ENCODE data around the gene CEP112. TPM values are rescaled to one million over a fixed set of nuclear protein-coding genes. Genes with fewer than 3 reads are reported as not detected.
A peak's percentile ranks its signal among the peaks of the same experiment; 100 is the strongest.

The CEP112 gene
- total and polyA plus RNA-seq, 2 of the 8 experiments (the other 6 are each of a cell fraction or from before 2014, with no cell fraction given): 0.62 to 3.1 TPM

GRCh38 chr17:66192378-66192687 is 400 bp upstream of the CEP112 start:
- no peak overlapping the region for H4K8ac ChIP-seq (ENCODE audit: extremely low read depth, insufficient read depth, low read length)
- no peak overlapping the region for H3K56ac ChIP-seq (replicated peaks; ENCODE audit: insufficient read length, low read depth, low read length)
- POLR2A ChIA-PET (ENCODE audit: partially characterized antibody): no interaction called here
- WGBS, 2 experiments (ENCODE audit: extremely low coverage in 1 of 2, insufficient coverage in 1 of 2, insufficient read length in 1 of 2, insufficient replicate concordance in 2 of 2, low coverage in 1 of 2, low lambda C conversion rate in 2 of 2, missing lambda C conversion rate in 1 of 2): 11% methylated on average over 10 of the region's 10 CpGs; no CpG with 5 or more reads in 1 of the 2 experiments
- no peaks in the 10 kb centered on the region for H3K27me3 ChIP-seq (replicated peaks in 1 of 4; ENCODE audit: control insufficient read depth in 3 of 4, extremely low read depth in 1 of 4, insufficient read depth in 3 of 4, low read length in 3 of 4)
- H4K5ac ChIP-seq (ENCODE audit: insufficient read length, low read depth, low read length): no peak overlapping the region
- H2BK5ac ChIP-seq (ENCODE audit: low read depth, low read length): no peak overlapping the region
- no peak overlapping the region for H2BK12ac ChIP-seq (ENCODE audit: low read depth, low read length)
- no peak overlapping the region for H3K14ac ChIP-seq (ENCODE audit: insufficient read length)
- peaks cover 4% of the 10 kb centered on the region; the same call in 1 of the 2 replicates for H3K23me2 ChIP-seq (ENCODE audit: low read depth, low read length)
- H3K27ac ChIP-seq (ENCODE audit: low read depth, low read length): no peak overlapping the region
- no peak overlapping the region for H3K9ac ChIP-seq (replicated peaks in 1 of 4; ENCODE audit: extremely low read depth in 1 of 4, low read depth in 3 of 4, low read length in 3 of 4)
- no peak overlapping the region for H2BK120ac ChIP-seq (replicated peaks; ENCODE audit: low read depth, low read length)
- H3K36me3 ChIP-seq (ENCODE audit: control insufficient read depth in 2 of 4, insufficient read depth in 4 of 4, low read length in 3 of 4): no peaks in the 10 kb centered on the region
- DNase-seq (ENCODE audit: low read depth in 1 of 2, low spot score in 2 of 2) (no peak), FAIRE-seq (no peak)
- CTCF ChIA-PET (ENCODE audit: partially characterized antibody): interaction anchor here (1.1 to 3.5 kb wide), 2 partner anchors 9 to 118 kb away, joined by 3 to 15 read pairs; no protein-coding TSS in a partner anchor
- H3K4me1 ChIP-seq (replicated peaks in 1 of 4; ENCODE audit: control insufficient read depth in 3 of 4, insufficient read depth in 4 of 4, low read length in 3 of 4): peaks cover 0 to 4% (median 0%) of the 10 kb centered on the region in 4 experiments; a peak in 1 of 7 replicates
- H2AK5ac ChIP-seq (ENCODE audit: low read depth, low read length): no peak overlapping the region
- TF ChIP-seq HDAC2 (IDR thresholded peaks at IDR 0.05; ENCODE audit: borderline replicate concordance in 1 of 2, low read depth in 2 of 2, low read length in 2 of 2): no peak
- TF ChIP-seq TEAD4 (IDR thresholded peaks at IDR 0.05; ENCODE audit: low read depth, low read length): no peak
- TF ChIP-seq ZNF274 (IDR thresholded peaks at IDR 0.05; ENCODE audit: borderline replicate concordance, extremely low read depth, low read length): no peak
- no peak for TF ChIP-seq CREB1 (IDR thresholded peaks at IDR 0.05)
- no peak for TF ChIP-seq ATF3 (IDR thresholded peaks at IDR 0.05; ENCODE audit: insufficient read depth, low read depth, low read length)
- no peak for TF ChIP-seq NANOG (IDR thresholded peaks at IDR 0.05; ENCODE audit: insufficient read depth, low read depth, low read length, poor library complexity, severe bottlenecking)
- no peak for TF ChIP-seq EP300 (IDR thresholded peaks at IDR 0.05; ENCODE audit: borderline replicate concordance in 1 of 2, low read depth in 2 of 2, low read length in 2 of 2)
- no peak for TF ChIP-seq SP4 (IDR thresholded peaks at IDR 0.05; ENCODE audit: low read length)
- no peak for TF ChIP-seq RBBP5 (IDR thresholded peaks at IDR 0.05; ENCODE audit: borderline replicate concordance, low read depth, low read length)
- H2AFZ ChIP-seq (ENCODE audit: low read length): peak overlapping the region; percentile 4; the same call in 1 of the 2 replicates
- H4K91ac ChIP-seq (replicated peaks; ENCODE audit: insufficient read length, low read length): no peak overlapping the region
- H4K20me1 ChIP-seq (replicated peaks in 1 of 2; ENCODE audit: control insufficient read depth in 1 of 2, insufficient read depth in 2 of 2, low read length in 2 of 2): no peaks in the 10 kb centered on the region
- no peaks in the 10 kb centered on the region for H3K9me3 ChIP-seq (ENCODE audit: insufficient read depth in 2 of 2, low read depth in 1 of 2, low read length in 1 of 2)
- H3K79me2 ChIP-seq (ENCODE audit: control insufficient read depth in 1 of 2, insufficient read depth in 2 of 2, low read length in 2 of 2): no peaks in the 10 kb centered on the region
- H3K79me1 ChIP-seq (ENCODE audit: low read depth, low read length): no peaks in the 10 kb centered on the region
- no peak overlapping the region for H3K4ac ChIP-seq (replicated peaks; ENCODE audit: insufficient read length, low read depth, low read length)
- H2BK20ac ChIP-seq (ENCODE audit: low read length): no peak overlapping the region
- H3K18ac ChIP-seq (ENCODE audit: extremely low read depth, low read length): no peak overlapping the region
- H3K4me2 ChIP-seq (ENCODE audit: insufficient read depth in 1 of 2, low read depth in 2 of 2, low read length in 2 of 2): peak overlapping the region; percentile 64 to 82
- no peak overlapping the region for H2BK15ac ChIP-seq (ENCODE audit: low read length)
- peak overlapping the region; percentile 18 to 82 (median 53); a peak in 5 of 8 replicates for H3K4me3 ChIP-seq (ENCODE audit: extremely low read depth in 1 of 4, insufficient read depth in 2 of 4, low read depth in 3 of 4, low read length in 4 of 4)
- H3K23ac ChIP-seq (ENCODE audit: insufficient read length): no peak overlapping the region

All from H1 (cell line).